Fibroblast of lung (primary cell): ENCODE measurements around the gene SDHC.

Experiments used
- EZH2 ChIP-seq: IDR thresholded peaks from 2 replicates; pipeline ENCODE4 v1.5.1; 2012; ENCODE audit warnings: low read length, control low read depth, mild to moderate bottlenecking; ENCODE audit errors: missing control alignments
- TF ChIP-seq, protein P1 (sequence below), 2 donors: IDR thresholded peaks in 1 of 2; conservative IDR thresholded peaks in 1 of 2; 1 replicate in 1 of 2; 2 replicates in 1 of 2; pipeline ENCODE4 v1.5.1; 2011 to 2012; ENCODE audit warnings: low read length in 2 of 2, control low read depth in 1 of 2, inconsistent platforms in 1 of 2, low read depth in 1 of 2, mild to moderate bottlenecking in 1 of 2

DNA sequence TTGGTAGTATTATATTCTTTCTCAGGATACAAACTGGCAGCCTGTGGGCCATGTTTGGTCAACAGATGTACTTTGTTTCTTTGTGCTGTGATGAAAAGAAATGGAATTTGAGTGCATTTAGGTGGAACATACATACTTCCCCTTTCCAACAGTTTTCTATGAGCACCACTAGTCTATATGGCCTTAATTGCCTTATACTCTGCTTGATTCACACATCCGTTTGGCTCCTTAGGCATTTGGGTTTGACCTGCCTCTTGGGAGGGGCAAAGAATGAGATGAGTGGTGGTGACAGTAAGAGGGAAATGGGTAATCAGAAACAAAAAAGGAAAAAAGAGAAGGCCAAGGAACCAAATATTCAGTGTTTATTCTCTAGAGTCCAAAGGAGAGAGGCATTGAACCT, 36.5 kb downstream of the SDHC start:
- TF ChIP-seq, protein P1, sequence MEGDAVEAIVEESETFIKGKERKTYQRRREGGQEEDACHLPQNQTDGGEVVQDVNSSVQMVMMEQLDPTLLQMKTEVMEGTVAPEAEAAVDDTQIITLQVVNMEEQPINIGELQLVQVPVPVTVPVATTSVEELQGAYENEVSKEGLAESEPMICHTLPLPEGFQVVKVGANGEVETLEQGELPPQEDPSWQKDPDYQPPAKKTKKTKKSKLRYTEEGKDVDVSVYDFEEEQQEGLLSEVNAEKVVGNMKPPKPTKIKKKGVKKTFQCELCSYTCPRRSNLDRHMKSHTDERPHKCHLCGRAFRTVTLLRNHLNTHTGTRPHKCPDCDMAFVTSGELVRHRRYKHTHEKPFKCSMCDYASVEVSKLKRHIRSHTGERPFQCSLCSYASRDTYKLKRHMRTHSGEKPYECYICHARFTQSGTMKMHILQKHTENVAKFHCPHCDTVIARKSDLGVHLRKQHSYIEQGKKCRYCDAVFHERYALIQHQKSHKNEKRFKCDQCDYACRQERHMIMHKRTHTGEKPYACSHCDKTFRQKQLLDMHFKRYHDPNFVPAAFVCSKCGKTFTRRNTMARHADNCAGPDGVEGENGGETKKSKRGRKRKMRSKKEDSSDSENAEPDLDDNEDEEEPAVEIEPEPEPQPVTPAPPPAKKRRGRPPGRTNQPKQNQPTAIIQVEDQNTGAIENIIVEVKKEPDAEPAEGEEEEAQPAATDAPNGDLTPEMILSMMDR (conservative IDR thresholded peaks at IDR 0.05 in 1 of 2, IDR thresholded peaks at IDR 0.05 in 1 of 2; ENCODE audit: low read depth in 1 of 2, low read length in 2 of 2): no peak
- no peak for TF ChIP-seq EZH2
